NCI-H82 treated with DMSO at 0.1 percent for 48 hours (cell line): ENCODE results near the gene FAM149B1.

Source experiments
- DNase-seq: peaks from one replicate; lab custom pipeline; 2025; ENCODE audit not compliant: unreplicated experiment; lab: John Stamatoyannopoulos, UW

FAM149B1 gene

GRCh38 chr10:73264423-73264822, 96.5 kb downstream of the FAM149B1 start:
- no peak for DNase-seq

GRCh38 chr10:73281097-73281496, 113.2 kb downstream of the FAM149B1 start:
- DNase-seq, result no peak

GRCh38 chr10:73287441-73287840, 119.5 kb downstream of the FAM149B1 start:
- no peak for DNase-seq

- DNase-seq, result no peak
Measured at GRCh38 chr10:73289958-73290357, 122.0 kb downstream of the FAM149B1 start.

- DNase-seq, result no peak
Measured at GRCh38 chr10:73293461-73293860, 125.5 kb downstream of the FAM149B1 start.
